NCI-H460 (cell line): ENCODE data around the gene PARD3. TPM values are rescaled to one million over a fixed set of nuclear protein-coding genes. Genes with fewer than 3 reads are reported as not detected.

Experiments used
- DNase-seq: peaks from one replicate; pipeline ENCODE4 v3.0.0-alpha.2; 2016; ENCODE audit warnings: low read depth; ENCODE audit errors: extremely low read depth
- total RNA-seq: library from RNA; depleted of rRNA; stranded (reverse); fragments of >200 nt; shearing (Covaris generic); gene quantifications from 2 replicates; pipeline ENCODE4 v1.2.3, GENCODE V29; 2014

The PARD3 gene
- total RNA-seq, 1 experiment from 2014 or later: 75.1 TPM

GRCh38 chr10:34135515-34135914 lies 679.6 kb downstream of the PARD3 start:
- no peak for DNase-seq

GRCh38 chr10:34134602-34135001 lies 680.5 kb downstream of the PARD3 start:
- no peak for DNase-seq

GRCh38 chr10:34133406-34133805 lies 681.7 kb downstream of the PARD3 start:
- no peak for DNase-seq

- no peak for DNase-seq
Observed at GRCh38 chr10:34131152-34131551, 683.9 kb downstream of the PARD3 start.

- no peak for DNase-seq
Observed at GRCh38 chr10:34127676-34128075, 687.4 kb downstream of the PARD3 start.

- DNase-seq: no peak
Observed at GRCh38 chr10:34126371-34127151, 688.5 kb downstream of the PARD3 start.

- DNase-seq: no peak
Observed at GRCh38 chr10:34125702-34126101, 689.4 kb downstream of the PARD3 start.

- no peak for DNase-seq
Observed at GRCh38 chr10:34124522-34125035, 690.5 kb downstream of the PARD3 start.

GRCh38 chr10:34121781-34122622 lies 693.1 kb downstream of the PARD3 start:
- DNase-seq: no peak

GRCh38 chr10:34121125-34121753 lies 693.9 kb downstream of the PARD3 start:
- no peak for DNase-seq

GRCh38 chr10:34119456-34119855 lies 695.6 kb downstream of the PARD3 start:
- no peak for DNase-seq

GRCh38 chr10:34116681-34117271 lies 698.3 kb downstream of the PARD3 start:
- no peak for DNase-seq

- no peak for DNase-seq
Observed at GRCh38 chr10:34116220-34116641, 698.9 kb downstream of the PARD3 start.

GRCh38 chr10:34114914-34115313 lies 700.2 kb downstream of the PARD3 start:
- no peak for DNase-seq

GRCh38 chr10:34113504-34114225 lies 701.4 kb downstream of the PARD3 start:
- DNase-seq: no peak

- no peak for DNase-seq
Observed at GRCh38 chr10:34112171-34112782, 702.8 kb downstream of the PARD3 start.

- DNase-seq: no peak
Observed at GRCh38 chr10:34111179-34111578, 703.9 kb downstream of the PARD3 start.

- DNase-seq: no peak
Observed at GRCh38 chr10:34109952-34110702, 705.0 kb downstream of the PARD3 start.

- no peak for DNase-seq
Observed at GRCh38 chr10:34109495-34109894, 705.6 kb downstream of the PARD3 start.
